HepG2 (cell line): Measurements from ENCODE around the gene PRIMA1. TPM values are rescaled to one million over a fixed set of nuclear protein-coding genes. Genes with fewer than 3 reads are reported as not detected.

Source experiments
- ATAC-seq: fragments of 200-7000 bp; cut with Tn5 transposase; 3 replicates; pipeline ENCODE4 v1.9.1; 2020; ENCODE audit warnings: mild to moderate bottlenecking, moderate library complexity
- BruUV-seq: library from RNA; stranded (reverse); fragments of 400-500 nt; replicated peaks from 2 replicates; lab custom pipeline; 2021; lab: Mats Ljungman, UMichigan
- CTCF ChIA-PET: fragments of 300-600 bp; formaldehyde crosslinking; extraction: SDS; loops from one replicate; lab custom pipeline; 2021; ENCODE audit warnings: low total read pairs, inconsistent platforms, low intra/inter-chr PET ratio; lab: Yijun Ruan, JAX
- POLR2A ChIA-PET: fragments of 350-600 bp; sonication (Branson Sonifier 250); formaldehyde crosslinking; loops from one replicate; lab custom pipeline; 2020; ENCODE audit warnings: antibody characterized with exemption, inconsistent platforms; lab: Yijun Ruan, JAX
- DNase-seq: peaks from one replicate; pipeline ENCODE4 v3.0.0-alpha.2; 2015; ENCODE audit warnings: low spot score
- FAIRE-seq: peaks from 3 replicates; lab custom pipeline; 2011; peaks lifted over from hg19 to GRCh38; lab: Jason Lieb, UNC
- H2AFZ ChIP-seq: one replicate; pipeline ENCODE4 v1.6.1; 2011; ENCODE audit warnings: low read length, inconsistent platforms
- H3K27ac ChIP-seq: fragments of 300-600 bp; 3 replicates; pipeline ENCODE4 v1.8.0; 2011; ENCODE audit warnings: mixed run types, mild to moderate bottlenecking, mixed read lengths, low read length, inconsistent platforms; ENCODE audit not compliant: insufficient read depth; ENCODE audit errors: extremely low read length
- H3K27me3 ChIP-seq, 2 experiments: fragments of 200-600 bp in 1 of 2; 2 replicates in 1 of 2; 3 replicates in 1 of 2; pipeline versions ENCODE4 v1.6.0 to v1.8.0; 2011; ENCODE audit warnings: low read length in 2 of 2, mild to moderate bottlenecking in 2 of 2, moderate library complexity in 2 of 2, inconsistent platforms in 1 of 2; ENCODE audit not compliant: insufficient read depth in 2 of 2, control insufficient read depth in 1 of 2
- H3K36me3 ChIP-seq, 2 experiments: fragments of 200-600 bp in 1 of 2; replicated peaks in 1 of 2; 2 replicates in 1 of 2; 3 replicates in 1 of 2; pipeline versions ENCODE4 v1.5.1 to v1.8.0; 2011; ENCODE audit warnings: low read length in 2 of 2, inconsistent platforms in 1 of 2; ENCODE audit not compliant: insufficient read depth in 2 of 2, control insufficient read depth in 1 of 2
- H3K4me1 ChIP-seq: 2 replicates; pipeline ENCODE4 v1.5.1; 2012; ENCODE audit warnings: low read length, inconsistent platforms; ENCODE audit not compliant: insufficient read depth
- H3K4me2 ChIP-seq: 2 replicates; pipeline ENCODE4 v1.6.0; 2011; ENCODE audit warnings: low read depth, low read length, inconsistent platforms
- H3K4me3 ChIP-seq, 3 experiments: fragments of 200-600 bp in 1 of 3; sonication (generic), shearing (Covaris generic) in 1 of 3; replicated peaks in 1 of 3; 2 replicates each; pipeline ENCODE4 v1.5.1; 2011 to 2016; ENCODE audit warnings: low read length in 3 of 3, inconsistent platforms in 2 of 3, low read depth in 2 of 3, mild to moderate bottlenecking in 2 of 3, control low read depth in 1 of 3, mixed read lengths in 1 of 3; ENCODE audit not compliant: insufficient read depth in 1 of 3
- H3K79me2 ChIP-seq: one replicate; pipeline ENCODE4 v1.6.1; 2011; ENCODE audit warnings: low read length, inconsistent platforms; ENCODE audit not compliant: insufficient read depth
- H3K9ac ChIP-seq: 2 replicates; pipeline ENCODE4 v1.6.0; 2011; ENCODE audit warnings: mild to moderate bottlenecking, low read depth, low read length, inconsistent platforms; ENCODE audit not compliant: insufficient read depth
- H3K9me3 ChIP-seq: 2 replicates; pipeline ENCODE4 v1.5.1; 2012; ENCODE audit warnings: mild to moderate bottlenecking, low read length
- H4K20me1 ChIP-seq: 2 replicates; pipeline ENCODE4 v1.6.0; 2011; ENCODE audit warnings: inconsistent platforms, mild to moderate bottlenecking, low read length, moderate library complexity; ENCODE audit not compliant: insufficient read depth
- ARID2 ChIP-seq: sonication (generic); formaldehyde crosslinking; IDR thresholded peaks from 2 replicates; pipeline ENCODE4 v1.8.1; 2022; ENCODE audit warnings: mild to moderate bottlenecking, missing genetic modification reagents, borderline replicate concordance
- ELF1 ChIP-seq: sonication (generic); formaldehyde crosslinking; IDR thresholded peaks from 2 replicates; pipeline ENCODE4 v1.4.0; 2020; ENCODE audit warnings: missing genetic modification reagents
- FOXA3 ChIP-seq: IDR thresholded peaks from 2 replicates; pipeline ENCODE4 v1.6.1; 2016; ENCODE audit warnings: missing genetic modification reagents, missing compliant biosample characterization
- KAT7 ChIP-seq: IDR thresholded peaks from 2 replicates; pipeline ENCODE4 v1.6.1; 2018; ENCODE audit warnings: borderline replicate concordance, missing compliant biosample characterization
- PRDM10 ChIP-seq: sonication (generic); formaldehyde crosslinking; IDR thresholded peaks from 2 replicates; pipeline ENCODE4 v1.4.0; 2020; ENCODE audit warnings: low read depth, missing genetic modification reagents
- RORA ChIP-seq: sonication (generic); formaldehyde crosslinking; IDR thresholded peaks from 2 replicates; pipeline ENCODE4 v1.5.0; 2020; ENCODE audit warnings: mild to moderate bottlenecking, missing genetic modification reagents, moderate library complexity
- TEAD3 ChIP-seq: optimal IDR thresholded peaks from 2 replicates; pipeline ENCODE3; 2016; ENCODE audit warnings: borderline replicate concordance
- YY1 ChIP-seq: IDR thresholded peaks from 2 replicates; pipeline ENCODE4 v1.6.1; 2011; ENCODE audit warnings: low read length, low read depth, moderate library complexity, mild to moderate bottlenecking; ENCODE audit not compliant: insufficient read depth, insufficient replicate concordance
- ZNF580 ChIP-seq: IDR thresholded peaks from 2 replicates; pipeline ENCODE4 v1.6.1; 2016; ENCODE audit warnings: low read depth, borderline replicate concordance
- WGBS: methylation state at CpG from one replicate; pipeline ENCODE4 v1.1.6; 2017; ENCODE audit warnings: low lambda C conversion rate; 5-methylcytosine and 5-hydroxymethylcytosine counted together
- in situ Hi-C: cut with HindIII; loops from 2 replicates; pipeline ENCODE4 v1.10.0; 2017; ENCODE audit warnings: low pct_unique_long_range_greater_than_20kb; ENCODE audit not compliant: extremely low pct_ligation_motif_present
- intact Hi-C: fragments of 100-400 bp; cut with micrococcal nuclease; formaldehyde crosslinking; loops from one replicate; pipeline ENCODE4 v1.10.0; 2022; ENCODE audit not compliant: unreplicated experiment
- polyA plus RNA-seq, 8 experiments: library from polyadenylated mRNA; depleted of rRNA in 3 of 8; stranded (reverse) in 7 of 8; unstranded in 1 of 8; fragments of >200 nt; fragmentation: Illumina TruSeq in 4 of 8; extraction: Trizol in 4 of 8; gene quantifications; 2 replicates each; pipeline versions ENCODE4 v1.2.1 to v1.2.3, GENCODE V29; 2011 to 2016; ENCODE audit warnings: low read depth in 4 of 8, missing spikeins in 1 of 8, mixed read lengths in 1 of 8; ENCODE audit not compliant: insufficient read depth in 1 of 8
- total RNA-seq, 5 experiments: library from RNA; depleted of rRNA; stranded (reverse); fragments of >200 nt; fragmentation: Illumina TruSeq; extraction: Trizol; gene quantifications; 2 replicates each; pipeline ENCODE4 v1.2.3, GENCODE V29; 2016; ENCODE audit warnings: low read depth in 1 of 5
- TF ChIP-seq, protein P1 (sequence below): sonication (generic); formaldehyde crosslinking; IDR thresholded peaks from 2 replicates; pipeline ENCODE4 v1.5.0; 2020; ENCODE audit warnings: missing genetic modification reagents, mild to moderate bottlenecking, borderline replicate concordance
- TF ChIP-seq, protein P2 (sequence below): IDR thresholded peaks from 2 replicates; pipeline ENCODE4 v1.6.1; 2016; ENCODE audit warnings: missing compliant biosample characterization, missing genetic modification reagents, borderline replicate concordance

The PRIMA1 gene
- total and polyA plus RNA-seq, 2 of the 13 experiments (the other 11 are each of a cell fraction or from before 2014, with no cell fraction given): 2.4 to 3.2 TPM

DNA sequence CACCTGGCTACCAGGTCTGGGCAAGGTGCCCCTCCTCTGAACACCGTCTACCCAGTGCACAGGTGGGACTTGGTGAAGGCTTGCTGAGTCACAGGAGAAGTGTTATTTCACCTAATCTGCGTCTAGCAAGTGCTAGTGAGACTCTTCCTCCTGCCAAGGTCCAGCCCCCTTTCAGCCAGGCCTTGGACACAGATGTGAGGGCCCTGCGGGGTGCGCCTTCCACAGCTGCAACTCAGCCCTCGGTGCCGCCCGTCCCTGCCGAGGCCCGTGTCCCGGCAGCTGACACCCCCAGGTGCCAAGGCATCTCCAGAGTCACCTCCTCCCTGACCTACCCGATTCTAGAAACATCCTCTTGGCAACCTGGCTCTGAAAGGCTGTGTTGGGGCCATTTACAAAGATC is 55.1 kb downstream of the PRIMA1 start:
- no peak overlapping the region for H2AFZ ChIP-seq
- FAIRE-seq (no peak), DNase-seq (no peak), ATAC-seq (no peak)
- no peak overlapping the region for H3K27ac ChIP-seq
- H3K4me2 ChIP-seq: no peak overlapping the region
- H3K36me3 ChIP-seq: no peaks in the 10 kb centered on the region; a peak in 1 of 5 replicates
- H3K4me3 ChIP-seq: no peak overlapping the region
- in situ Hi-C loops: no loop called here
- no peaks in the 10 kb centered on the region for H3K9me3 ChIP-seq
- intact Hi-C loops: no loop called here
- H3K9ac ChIP-seq: no peak overlapping the region
- 89% methylated on average over 11 of the region's 11 CpGs for WGBS
- BruUV-seq: no TSS peak
- TF ChIP-seq TEAD3 (CRISPR knock-in tag): no peak
- TF ChIP-seq, protein P1, sequence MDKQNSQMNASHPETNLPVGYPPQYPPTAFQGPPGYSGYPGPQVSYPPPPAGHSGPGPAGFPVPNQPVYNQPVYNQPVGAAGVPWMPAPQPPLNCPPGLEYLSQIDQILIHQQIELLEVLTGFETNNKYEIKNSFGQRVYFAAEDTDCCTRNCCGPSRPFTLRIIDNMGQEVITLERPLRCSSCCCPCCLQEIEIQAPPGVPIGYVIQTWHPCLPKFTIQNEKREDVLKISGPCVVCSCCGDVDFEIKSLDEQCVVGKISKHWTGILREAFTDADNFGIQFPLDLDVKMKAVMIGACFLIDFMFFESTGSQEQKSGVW (CRISPR knock-in tag): no peak
- no peak for TF ChIP-seq FOXA3 (CRISPR knock-in tag)
- TF ChIP-seq, protein P2, sequence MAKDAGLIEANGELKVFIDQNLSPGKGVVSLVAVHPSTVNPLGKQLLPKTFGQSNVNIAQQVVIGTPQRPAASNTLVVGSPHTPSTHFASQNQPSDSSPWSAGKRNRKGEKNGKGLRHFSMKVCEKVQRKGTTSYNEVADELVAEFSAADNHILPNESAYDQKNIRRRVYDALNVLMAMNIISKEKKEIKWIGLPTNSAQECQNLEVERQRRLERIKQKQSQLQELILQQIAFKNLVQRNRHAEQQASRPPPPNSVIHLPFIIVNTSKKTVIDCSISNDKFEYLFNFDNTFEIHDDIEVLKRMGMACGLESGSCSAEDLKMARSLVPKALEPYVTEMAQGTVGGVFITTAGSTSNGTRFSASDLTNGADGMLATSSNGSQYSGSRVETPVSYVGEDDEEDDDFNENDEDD: no peak
- no peak for TF ChIP-seq ARID2
- TF ChIP-seq PRDM10 (CRISPR knock-in tag): no peak
- TF ChIP-seq RORA (CRISPR knock-in tag): no peak
- no peak for TF ChIP-seq YY1
- TF ChIP-seq KAT7 (CRISPR knock-in tag): no peak
- TF ChIP-seq ELF1: no peak
- TF ChIP-seq ZNF580 (CRISPR knock-in tag): no peak
- ChIA-PET CTCF (no interaction called here), POLR2A (no interaction called here)
- no peaks in the 10 kb centered on the region for H3K27me3 ChIP-seq
- H3K4me1 ChIP-seq: no peaks in the 10 kb centered on the region
- H4K20me1 ChIP-seq: no peaks in the 10 kb centered on the region
- H3K79me2 ChIP-seq: no peaks in the 10 kb centered on the region
